H1 (cell line): ENCODE data around the gene ADPRS. TPM values are rescaled to one million over a fixed set of nuclear protein-coding genes. Genes with fewer than 3 reads are reported as not detected.
A peak's percentile ranks its signal among the peaks of the same experiment; 100 is the strongest.

ENCODE experiments used
- CTCF ChIA-PET: fragments of 300-600 bp; sonication (Branson Sonifier 250); formaldehyde crosslinking; loops from one replicate; lab custom pipeline; 2021; ENCODE audit not compliant: partially characterized antibody; lab: Charles Lee
- POLR2A ChIA-PET: fragments of 300-600 bp; sonication (Branson Sonifier 250); formaldehyde crosslinking; loops from one replicate; lab custom pipeline; 2021; ENCODE audit warnings: inconsistent platforms; ENCODE audit not compliant: partially characterized antibody; lab: Charles Lee
- DNase-seq, 2 experiments: peaks; one replicate each; pipeline versions ENCODE4 v3.0.0 to v3.0.0-alpha.2; 2010 to 2022; ENCODE audit warnings: low spot score in 2 of 2, low read depth in 1 of 2, mixed read lengths in 1 of 2
- FAIRE-seq: peaks from 2 replicates; lab custom pipeline; 2011; peaks lifted over from hg19 to GRCh38; lab: Jason Lieb, UNC
- H2AFZ ChIP-seq: 2 replicates; pipeline ENCODE4 v1.8.1; 2012; ENCODE audit warnings: low read length, inconsistent platforms
- H2AK5ac ChIP-seq: 2 replicates; pipeline ENCODE4 v1.6.1; 2013; ENCODE audit warnings: low read depth, low read length
- H2BK120ac ChIP-seq: replicated peaks from 2 replicates; pipeline ENCODE3; 2013; ENCODE audit warnings: low read depth, low read length, inconsistent platforms
- H2BK12ac ChIP-seq: 2 replicates; pipeline ENCODE4 v1.6.1; 2013; ENCODE audit warnings: low read depth, low read length
- H2BK15ac ChIP-seq: 2 replicates; pipeline ENCODE4 v1.6.1; 2013; ENCODE audit warnings: low read length
- H2BK20ac ChIP-seq: 2 replicates; pipeline ENCODE4 v1.6.1; 2013; ENCODE audit warnings: low read length
- H2BK5ac ChIP-seq: 2 replicates; pipeline ENCODE4 v1.6.1; 2013; ENCODE audit warnings: low read depth, low read length
- H3K14ac ChIP-seq: 2 replicates; pipeline ENCODE4 v1.6.1; 2013; ENCODE audit warnings: inconsistent platforms; ENCODE audit not compliant: insufficient read length
- H3K18ac ChIP-seq: 2 replicates; pipeline ENCODE4 v1.6.1; 2013; ENCODE audit warnings: low read length; ENCODE audit errors: extremely low read depth
- H3K23ac ChIP-seq: 2 replicates; pipeline ENCODE4 v1.6.1; 2013; ENCODE audit warnings: inconsistent platforms; ENCODE audit not compliant: insufficient read length
- H3K23me2 ChIP-seq: 2 replicates; pipeline ENCODE4 v1.6.1; 2013; ENCODE audit warnings: low read depth, low read length
- H3K27ac ChIP-seq: 2 replicates; pipeline ENCODE4 v1.6.1; 2011; ENCODE audit warnings: low read depth, low read length, inconsistent platforms
- H3K27me3 ChIP-seq, 4 experiments: replicated peaks in 1 of 4; 1 replicate in 1 of 4; 2 replicates in 3 of 4; pipeline versions ENCODE4 v1.6.1 to v1.8.1; 2011 to 2013; ENCODE audit warnings: low read length in 3 of 4, mild to moderate bottlenecking in 3 of 4, inconsistent platforms in 2 of 4, mixed read lengths in 2 of 4, moderate library complexity in 1 of 4; ENCODE audit not compliant: control insufficient read depth in 3 of 4, insufficient read depth in 3 of 4; ENCODE audit errors: extremely low read depth in 1 of 4
- H3K36me3 ChIP-seq, 4 experiments: 2 replicates each; pipeline versions ENCODE4 v1.6.1 to v1.8.1; 2011 to 2013; ENCODE audit warnings: mild to moderate bottlenecking in 4 of 4, low read length in 3 of 4, moderate library complexity in 2 of 4, control low read depth in 1 of 4, inconsistent platforms in 1 of 4; ENCODE audit not compliant: insufficient read depth in 4 of 4, control insufficient read depth in 2 of 4
- H3K4ac ChIP-seq: replicated peaks from 2 replicates; pipeline ENCODE3; 2013; ENCODE audit warnings: low read length, low read depth, mixed read lengths, inconsistent platforms; ENCODE audit not compliant: insufficient read length
- H3K4me1 ChIP-seq, 4 experiments: replicated peaks in 1 of 4; 1 replicate in 1 of 4; 2 replicates in 3 of 4; pipeline versions ENCODE4 v1.6.1 to v1.8.1; 2011 to 2013; ENCODE audit warnings: low read length in 3 of 4, inconsistent platforms in 2 of 4, mixed read lengths in 1 of 4; ENCODE audit not compliant: insufficient read depth in 4 of 4, control insufficient read depth in 3 of 4
- H3K4me2 ChIP-seq, 2 experiments: 2 replicates each; pipeline versions ENCODE4 v1.6.1 to v1.8.1; 2011 to 2013; ENCODE audit warnings: low read depth in 2 of 2, low read length in 2 of 2, control low read depth in 1 of 2, inconsistent platforms in 1 of 2, mild to moderate bottlenecking in 1 of 2; ENCODE audit not compliant: insufficient read depth in 1 of 2
- H3K4me3 ChIP-seq, 4 experiments: fragments of 200-600, 300-600 bp in 1 of 4; sonication (generic), shearing (Covaris generic), sonication (Bioruptor Twin) in 1 of 4; 2 replicates each; pipeline versions ENCODE4 v1.5.1 to v1.8.1; 2011 to 2016; ENCODE audit warnings: low read length in 4 of 4, low read depth in 3 of 4, control low read depth in 2 of 4, inconsistent platforms in 2 of 4, mild to moderate bottlenecking in 2 of 4, mixed read lengths in 1 of 4, moderate library complexity in 1 of 4; ENCODE audit not compliant: insufficient read depth in 2 of 4; ENCODE audit errors: extremely low read depth in 1 of 4
- H3K56ac ChIP-seq: replicated peaks from 2 replicates; pipeline ENCODE3; 2013; ENCODE audit warnings: low read depth, mild to moderate bottlenecking, mixed read lengths, low read length, inconsistent platforms; ENCODE audit not compliant: insufficient read length
- H3K79me1 ChIP-seq: 2 replicates; pipeline ENCODE4 v1.6.1; 2013; ENCODE audit warnings: low read depth, low read length, control low read depth
- H3K79me2 ChIP-seq, 2 experiments: 2 replicates each; pipeline versions ENCODE4 v1.6.1 to v1.8.1; 2012 to 2013; ENCODE audit warnings: low read length in 2 of 2, mild to moderate bottlenecking in 2 of 2, inconsistent platforms in 1 of 2; ENCODE audit not compliant: insufficient read depth in 2 of 2, control insufficient read depth in 1 of 2
- H3K9ac ChIP-seq, 4 experiments: replicated peaks in 1 of 4; 1 replicate in 1 of 4; 2 replicates in 3 of 4; pipeline versions ENCODE4 v1.6.1 to v1.8.1; 2011 to 2013; ENCODE audit warnings: low read depth in 3 of 4, low read length in 3 of 4, control low read depth in 2 of 4, mild to moderate bottlenecking in 2 of 4, moderate library complexity in 2 of 4, inconsistent platforms in 1 of 4; ENCODE audit errors: extremely low read depth in 1 of 4
- H3K9me3 ChIP-seq, 2 experiments: 2 replicates each; pipeline versions ENCODE4 v1.6.1 to v1.8.1; 2012 to 2013; ENCODE audit warnings: mild to moderate bottlenecking in 2 of 2, moderate library complexity in 2 of 2, control low read depth in 1 of 2, inconsistent platforms in 1 of 2, low read depth in 1 of 2, low read length in 1 of 2, mixed read lengths in 1 of 2; ENCODE audit not compliant: insufficient read depth in 2 of 2
- H4K20me1 ChIP-seq, 2 experiments: replicated peaks in 1 of 2; 2 replicates each; pipeline versions ENCODE3 to v1.8.1; 2011 to 2013; ENCODE audit warnings: inconsistent platforms in 2 of 2, low read length in 2 of 2, mild to moderate bottlenecking in 1 of 2; ENCODE audit not compliant: insufficient read depth in 2 of 2, control insufficient read depth in 1 of 2
- H4K5ac ChIP-seq: 2 replicates; pipeline ENCODE4 v1.6.1; 2013; ENCODE audit warnings: low read length, low read depth, mixed read lengths, inconsistent platforms; ENCODE audit not compliant: insufficient read length
- H4K8ac ChIP-seq: 2 replicates; pipeline ENCODE4 v1.8.0; 2013; ENCODE audit warnings: mild to moderate bottlenecking, moderate library complexity, low read length, inconsistent platforms; ENCODE audit not compliant: insufficient read depth; ENCODE audit errors: extremely low read depth
- H4K91ac ChIP-seq: replicated peaks from 2 replicates; pipeline ENCODE3; 2013; ENCODE audit warnings: low read length, mixed read lengths, inconsistent platforms; ENCODE audit not compliant: insufficient read length
- ASH2L ChIP-seq: fragments of 200-600, 300-600 bp; sonication (generic); IDR thresholded peaks from one replicate; pipeline ENCODE4 v1.7.1; 2017; ENCODE audit warnings: low read length
- BACH1 ChIP-seq: IDR thresholded peaks from 2 replicates; pipeline ENCODE4 v1.6.1; 2012; ENCODE audit warnings: low read length, improper control_type of control experiment
- BRCA1 ChIP-seq: IDR thresholded peaks from 2 replicates; pipeline ENCODE4 v1.6.1; 2012; ENCODE audit warnings: low read depth, low read length, improper control_type of control experiment
- CBX8 ChIP-seq: fragments of 300-800, 300-1000 bp; sonication (generic); IDR thresholded peaks from 2 replicates; pipeline ENCODE4 v1.7.1; 2016; ENCODE audit warnings: low read depth, low read length, borderline replicate concordance
- CHD1 ChIP-seq: IDR thresholded peaks from 2 replicates; pipeline ENCODE4 v1.6.1; 2012; ENCODE audit warnings: low read depth, low read length, improper control_type of control experiment
- CTBP2 ChIP-seq: IDR thresholded peaks from 2 replicates; pipeline ENCODE4 v1.7.0; 2011; ENCODE audit warnings: borderline replicate concordance, mild to moderate bottlenecking, moderate library complexity, mixed read lengths, low read length; ENCODE audit not compliant: insufficient read depth, insufficient read length
- HDAC6 ChIP-seq: IDR thresholded peaks from one replicate; pipeline ENCODE4 v1.7.1; 2012; ENCODE audit warnings: low read depth, mild to moderate bottlenecking, inconsistent platforms, low read length, moderate library complexity
- SP2 ChIP-seq: IDR thresholded peaks from 2 replicates; pipeline ENCODE4 v1.6.1; 2012; ENCODE audit warnings: mild to moderate bottlenecking, low read length, inconsistent platforms
- WGBS, 2 experiments: shearing (Covaris generic) in 1 of 2; methylation state at CpG; one replicate each; pipeline versions ENCODE4 v1.1.6 to v1.1.7; 2013 to 2015; ENCODE audit warnings: low lambda C conversion rate in 2 of 2, mixed read lengths in 2 of 2, inconsistent platforms in 1 of 2, low coverage in 1 of 2, missing lambda C conversion rate in 1 of 2; ENCODE audit not compliant: insufficient replicate concordance in 2 of 2, insufficient coverage in 1 of 2, insufficient read length in 1 of 2; ENCODE audit errors: extremely low coverage in 1 of 2, missing lambda C conversion rate in 1 of 2; 5-methylcytosine and 5-hydroxymethylcytosine counted together
- long read RNA-seq, 2 experiments: library from RNA in 1 of 2; library from capped mRNA in 1 of 2; stranded (forward); transcript quantifications; one replicate each; pipeline ENCODE4 v2.0.0, GENCODE V29; 2021; ENCODE audit warnings: inconsistent platforms in 1 of 2
- polyA minus RNA-seq, 3 experiments: library from RNA; depleted of rRNA, polyadenylated mRNA; stranded (reverse); fragments of >200 nt; gene quantifications; 1 replicate in 2 of 3; 2 replicates in 1 of 3; pipeline ENCODE4 v1.2.3, GENCODE V29; 2011
- polyA plus RNA-seq, 7 experiments: library from polyadenylated mRNA; depleted of rRNA in 3 of 7; stranded (reverse) in 5 of 7; unstranded in 2 of 7; fragments of >200 nt in 5 of 7; fragments of 200-250 nt in 2 of 7; gene quantifications; 1 replicate in 5 of 7; 2 replicates in 1 of 7; 4 replicates in 1 of 7; pipeline versions ENCODE4 v1.2.1 to v1.2.3, GENCODE V29; 2011 to 2013; ENCODE audit warnings: missing spikeins in 2 of 7, mixed read lengths in 2 of 7
- total RNA-seq: library from RNA; stranded (reverse); fragmentation: NEBNext Ultra II Directional; extraction: Animal tissue kit (Norgen Biotek cat#: 25700); gene quantifications from 2 replicates; pipeline ENCODE4 v1.2.1, GENCODE V29; 2021

The ADPRS gene
- total RNA-seq (22.9 and 23.9 TPM in 2 replicates), polyA plus RNA-seq (2011; rRNA removed) (38.1 and 39.4 TPM in 2 replicates), polyA minus RNA-seq (2011; rRNA and poly(A)+ RNA removed) (19.9 and 22.5 TPM in 2 replicates)
- 38.4 TPM for polyA plus RNA-seq (2011; cell fraction: cytosol; rRNA removed)
- 28.3 TPM for polyA plus RNA-seq (2011; cell fraction: nucleus; rRNA removed)
- polyA plus RNA-seq (2012, experiment 1 of 2), result 21.8 to 29.1 TPM (median 27.6 TPM) in 4 replicates
- 30.5 TPM for polyA plus RNA-seq (2012, experiment 2 of 2)
- polyA plus RNA-seq (2013, experiment 1 of 2), result 13.3 TPM
- 13.4 TPM for polyA plus RNA-seq (2013, experiment 2 of 2)
- polyA minus RNA-seq (2011; cell fraction: cytosol; rRNA and poly(A)+ RNA removed), result 10.1 TPM
- polyA minus RNA-seq (2011; cell fraction: nucleus; rRNA and poly(A)+ RNA removed), result 8.7 TPM
- long read RNA-seq, experiment 1, transcript ADPRHL2-201 (6 exons, 1,668 nt), result major isoform, 17 of 30 reads
- long read RNA-seq, experiment 1, partial matches to known transcripts, result 5 of 30 reads
- long read RNA-seq, experiment 1, other reads (novel, unspliced or antisense), result 8 of 30 reads
- long read RNA-seq, experiment 2, partial matches to known transcripts, result 2 of 6 reads
- long read RNA-seq, experiment 2, other reads (novel, unspliced or antisense), result 1 of 6 reads

GRCh38 chr1:36088577-36089392 lies at the start of gene ADPRS:
Gene ADPRS, plus strand, starts transcription at chr1:36088892. Its CDS starts 13 bp downstream, at chr1:36088905.
- H3K27ac ChIP-seq, result peak within 1 kb of the TSS; percentile 36; the same call in 1 of the 2 replicates
- H2AFZ ChIP-seq, result peak within 1 kb of the TSS; percentile 55; the same call in 1 of the 2 replicates
- peak; percentile 70 to 96 for DNase-seq
- peak within 1 kb of the TSS; percentile 92 to 94 for H3K4me2 ChIP-seq
- H2BK12ac ChIP-seq, result peak within 1 kb of the TSS; percentile 27; the same call in 1 of the 2 replicates
- peaks cover 14 to 28% (median 24%) of the 10 kb centered on the region in 4 experiments for H3K36me3 ChIP-seq
- no peak within 1 kb of the TSS for H2BK20ac ChIP-seq
- ChIA-PET CTCF (interaction anchor here (1.2 to 32.6 kb wide), 5 partner anchors 8 to 254 kb away, joined by 3 to 738 read pairs (median 4); partner anchors contain the start of gene TRAPPC3), POLR2A (interaction anchor here (1.4 kb wide), 1 partner anchor 8 kb away, joined by 5 read pairs; no protein-coding TSS in a partner anchor)
- WGBS, 2 experiments, result 3% methylated on average over 55 of the region's 84 CpGs; no CpG with 5 or more reads in 1 of the 2 experiments
- peaks cover 0 to 15% of the 10 kb centered on the region in 2 experiments; a peak in 2 of 4 replicates for H3K79me2 ChIP-seq
- peaks cover 0 to 10% of the 10 kb centered on the region in 2 experiments for H4K20me1 ChIP-seq
- no peak within 1 kb of the TSS for H3K14ac ChIP-seq
- peaks cover 5% of the 10 kb centered on the region; the same call in 1 of the 2 replicates for H3K79me1 ChIP-seq
- H3K23me2 ChIP-seq, result peaks cover 12% of the 10 kb centered on the region; the same call in 1 of the 2 replicates
- peaks cover 0 to 18% (median 12%) of the 10 kb centered on the region in 4 experiments; a peak in 5 of 7 replicates for H3K4me1 ChIP-seq
- H3K4ac ChIP-seq, result no peak within 1 kb of the TSS
- peak within 1 kb of the TSS; percentile 93; the same call in 1 of the 2 replicates for H4K8ac ChIP-seq
- H3K23ac ChIP-seq, result no peak within 1 kb of the TSS
- peak within 1 kb of the TSS; percentile 93 for H4K5ac ChIP-seq
- peak within 1 kb of the TSS; percentile 76 to 91 (median 82) for H3K9ac ChIP-seq
- peak within 1 kb of the TSS; percentile 82 for H4K91ac ChIP-seq
- H3K18ac ChIP-seq, result peak within 1 kb of the TSS; percentile 60
- H3K4me3 ChIP-seq, result peak within 1 kb of the TSS; percentile 70 to 94 (median 81)
- no peak within 1 kb of the TSS for H2AK5ac ChIP-seq
- FAIRE-seq, result no peak
- H2BK120ac ChIP-seq, result no peak within 1 kb of the TSS
- H3K56ac ChIP-seq, result peak within 1 kb of the TSS; percentile 62
- H3K27me3 ChIP-seq, result peaks cover 0 to 3% (median 0%) of the 10 kb centered on the region in 4 experiments; a peak in 2 of 7 replicates
- no peaks in the 10 kb centered on the region for H3K9me3 ChIP-seq
- peak within 1 kb of the TSS; percentile 90; the same call in 1 of the 2 replicates for H2BK5ac ChIP-seq
- H2BK15ac ChIP-seq, result peak within 1 kb of the TSS; percentile 88; the same call in 1 of the 2 replicates
- no peak for TF ChIP-seq BACH1
- no peak; the same call in 1 of the 2 replicates for TF ChIP-seq CHD1
- TF ChIP-seq ASH2L, result peak; percentile 99
- TF ChIP-seq HDAC6, result no peak
- TF ChIP-seq BRCA1, result no peak
- peak; percentile 98 for TF ChIP-seq SP2
- no peak for TF ChIP-seq CBX8
- TF ChIP-seq CTBP2, result no peak
